SK-N-MC (cell line): ENCODE data around the gene GALNT14.

Source experiments
- EZH2 ChIP-seq: fragments of 200-600 bp; sonication (generic); IDR thresholded peaks from one replicate; pipeline ENCODE4 v1.6.1; 2017; ENCODE audit warnings: antibody characterized with exemption
- FOXP2 ChIP-seq: optimal IDR thresholded peaks from 2 replicates; pipeline ENCODE3; 2011; ENCODE audit warnings: mild to moderate bottlenecking, moderate library complexity; ENCODE audit not compliant: insufficient read depth; ENCODE audit errors: extremely low read length, control extremely low read depth
- POLR2AphosphoS5 ChIP-seq: IDR thresholded peaks from 2 replicates; pipeline ENCODE4 v1.6.1; 2012; ENCODE audit warnings: mild to moderate bottlenecking, low read depth, low read length, borderline replicate concordance

DNA sequence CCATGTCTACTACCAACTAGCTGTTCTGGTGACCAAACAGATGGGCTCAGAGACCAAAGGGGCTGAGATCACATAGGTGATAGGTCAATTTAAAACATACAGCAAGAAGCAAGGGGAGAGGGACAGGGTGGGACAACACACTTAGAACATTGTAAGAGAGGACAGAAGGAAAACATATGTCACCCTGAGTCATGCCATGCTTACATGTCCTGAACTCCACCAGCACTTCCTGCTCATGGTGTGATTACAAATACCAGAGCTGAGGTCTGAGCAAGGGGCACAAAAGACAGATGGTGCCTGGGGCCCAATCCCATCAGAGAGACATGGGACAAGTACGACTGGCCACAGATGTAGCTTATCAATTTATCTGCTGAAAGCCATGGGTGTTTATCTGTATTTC lies 28.7 kb upstream of the GALNT14 start:
- TF ChIP-seq POLR2AphosphoS5 (no peak), EZH2 (no peak), FOXP2 (no peak)
